Fibroblast of skin of right biceps (primary cell): Measurements from ENCODE around the gene VPS26C.
"Not testable (repeated sequence)": the region's sequence is repeated elsewhere in the genome, so short reads cannot be mapped to it uniquely, and the experiment has no call there.

Experiments used
- DNase-seq: peaks from one replicate; pipeline ENCODE4 v3.0.0-alpha.2; 2013

The VPS26C gene

DNA sequence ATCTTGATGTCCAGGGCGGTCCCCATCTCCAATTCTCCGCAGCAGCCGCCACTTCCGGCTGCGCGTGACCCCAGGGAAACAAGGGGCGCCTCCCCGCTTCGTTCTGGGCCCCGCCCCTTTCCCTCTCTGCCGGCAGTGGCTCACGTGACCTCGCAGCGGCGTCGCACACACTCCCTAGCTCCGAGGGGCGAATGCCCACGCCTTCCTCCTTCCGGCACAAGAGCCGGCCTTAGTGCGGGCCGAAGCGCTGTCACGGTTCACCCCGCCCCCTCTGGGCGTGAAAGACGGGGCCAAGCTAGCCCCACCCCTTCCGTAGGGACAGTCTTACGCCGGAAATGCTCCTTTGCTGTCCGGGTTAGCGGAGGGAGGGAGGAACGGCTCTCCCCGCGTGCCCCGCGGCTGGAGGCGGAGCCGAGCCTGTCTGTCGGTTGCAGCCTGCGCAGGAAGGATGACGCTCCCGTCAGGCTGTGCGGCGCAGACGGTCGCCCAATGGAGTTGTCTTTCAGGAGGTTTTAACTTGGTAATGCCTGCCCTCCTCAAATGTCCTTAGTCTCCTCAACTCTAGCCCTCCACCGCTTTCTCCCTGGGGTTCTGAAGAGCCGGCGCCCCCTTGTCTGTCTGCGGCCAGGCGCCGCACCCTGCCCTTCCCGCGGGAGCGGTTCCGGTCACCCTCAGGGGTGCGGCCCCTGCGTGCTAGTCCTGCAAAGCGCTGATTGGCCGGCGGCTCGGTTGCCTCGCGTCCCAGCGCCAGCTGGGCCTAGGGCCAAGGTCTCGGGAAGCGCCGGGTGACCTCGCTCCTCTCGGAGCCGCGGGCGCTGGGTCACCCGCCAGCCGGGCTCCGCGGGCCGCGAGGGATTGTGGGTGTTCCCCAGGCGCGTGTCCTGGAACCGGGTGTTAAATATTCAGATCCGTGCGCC lies at the start of gene VPS26C:
Gene VPS26C, minus strand, starts transcription at position 66 of the 917 bp plus-strand sequence. Its CDS starts 40 bp downstream, at position 26.
- DNase-seq: peak; percentile 99

DNA sequence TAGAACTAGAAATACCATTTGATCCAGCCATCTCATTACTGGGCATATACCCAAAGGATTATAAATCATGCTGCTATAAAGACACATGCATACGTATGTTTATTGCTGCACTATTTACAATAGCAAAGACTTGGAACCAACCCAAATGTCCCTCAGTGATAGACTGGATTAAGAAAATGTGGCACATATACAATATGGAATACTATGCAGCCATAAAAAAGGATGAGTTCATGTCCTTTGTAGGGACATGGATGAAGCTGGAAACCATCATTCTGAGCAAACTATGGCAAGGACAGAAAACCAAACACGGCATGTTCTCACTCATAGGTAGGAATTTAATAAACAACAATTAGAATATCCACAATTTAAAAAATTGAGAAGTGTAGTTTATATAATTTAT lies 48.9 kb upstream of the VPS26C start:
- DNase-seq: not testable (repeated sequence)

- DNase-seq: no peak
Observed at GRCh38 chr21:37300114-37300751, 33.1 kb upstream of the VPS26C start.

- DNase-seq: peak; percentile 3
Observed at GRCh38 chr21:37297364-37297763, 30.2 kb upstream of the VPS26C start.

DNA sequence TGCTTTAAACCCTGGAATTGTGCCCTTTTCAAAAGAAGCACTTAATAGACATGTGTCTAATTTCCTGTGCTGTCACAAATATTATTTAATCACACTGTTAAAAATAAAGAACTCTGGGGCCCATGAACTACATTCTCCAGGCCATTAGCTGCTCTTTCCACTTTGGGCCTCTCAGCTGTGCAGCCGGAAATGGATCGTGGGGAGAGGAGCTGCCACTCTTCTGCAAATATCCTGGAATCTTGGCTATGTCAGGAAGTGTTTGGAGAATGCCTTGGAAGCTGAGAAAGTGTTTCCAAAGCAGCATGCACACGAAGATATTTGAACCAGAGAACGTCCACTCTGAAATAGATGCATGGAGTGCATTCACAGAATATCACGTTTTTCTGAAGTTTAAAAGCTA lies 27.5 kb upstream of the VPS26C start:
- peak; percentile 20 for DNase-seq

DNA sequence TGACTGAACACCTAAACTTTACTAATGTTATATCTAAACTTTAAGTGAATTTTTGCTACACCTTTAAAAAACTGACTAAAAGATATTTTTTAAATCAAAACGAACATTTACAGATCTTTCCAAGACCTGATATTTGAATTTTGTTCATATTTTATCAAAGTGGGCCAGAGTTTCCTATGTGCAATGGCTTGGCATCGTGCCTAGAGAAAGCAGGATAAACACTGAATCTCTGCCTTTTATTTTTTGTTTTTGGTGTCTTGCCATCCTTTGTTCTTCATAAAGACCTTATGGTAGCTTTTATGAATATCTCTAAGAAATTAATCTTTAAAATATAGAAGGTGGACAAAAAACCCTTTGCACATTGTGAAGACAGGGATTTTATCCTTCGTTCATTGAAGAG lies 25.8 kb upstream of the VPS26C start:
- peak; percentile 15 for DNase-seq

DNA sequence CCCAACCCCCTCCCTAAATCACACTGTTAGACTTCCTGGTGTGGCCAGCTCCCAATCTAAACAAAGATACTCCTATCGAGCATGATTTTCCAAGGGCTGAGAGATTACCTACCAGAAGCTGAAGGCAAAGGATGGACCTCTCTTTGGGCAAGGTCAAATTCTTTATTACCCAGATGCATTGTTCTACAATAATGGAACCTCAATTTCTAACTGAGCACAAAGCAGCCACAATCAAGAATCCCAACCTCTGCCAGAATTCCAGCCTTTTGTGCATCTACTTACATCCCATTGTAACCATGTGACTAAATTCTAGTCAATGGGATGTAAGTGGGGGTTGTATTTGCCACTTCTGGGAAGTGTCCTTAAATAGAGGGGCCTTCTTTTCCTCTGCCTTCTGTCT lies 24.9 kb upstream of the VPS26C start:
- DNase-seq: no peak

- DNase-seq: not testable (repeated sequence)
Observed at GRCh38 chr21:37283191-37283710, 16.1 kb upstream of the VPS26C start.

DNA sequence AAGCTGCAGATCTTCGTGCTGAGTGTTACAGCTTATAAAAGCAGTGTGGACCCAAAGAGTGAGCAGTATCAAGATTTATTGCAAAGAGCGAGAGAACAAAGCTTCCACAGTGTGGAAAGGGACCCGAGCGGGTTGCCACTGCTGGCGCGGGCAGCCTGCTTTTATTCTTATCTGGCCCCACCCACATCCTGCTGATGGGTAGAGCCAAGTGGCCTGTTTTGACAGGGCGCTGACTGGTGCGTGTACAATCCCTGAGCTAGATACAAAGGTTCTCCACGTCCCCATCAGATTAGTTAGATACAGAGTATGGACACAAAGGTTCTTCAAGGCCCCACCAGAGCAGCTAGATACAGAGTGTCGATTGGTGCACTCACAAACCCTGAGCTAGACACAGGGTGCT lies 15.5 kb upstream of the VPS26C start:
- not testable (repeated sequence) for DNase-seq

DNA sequence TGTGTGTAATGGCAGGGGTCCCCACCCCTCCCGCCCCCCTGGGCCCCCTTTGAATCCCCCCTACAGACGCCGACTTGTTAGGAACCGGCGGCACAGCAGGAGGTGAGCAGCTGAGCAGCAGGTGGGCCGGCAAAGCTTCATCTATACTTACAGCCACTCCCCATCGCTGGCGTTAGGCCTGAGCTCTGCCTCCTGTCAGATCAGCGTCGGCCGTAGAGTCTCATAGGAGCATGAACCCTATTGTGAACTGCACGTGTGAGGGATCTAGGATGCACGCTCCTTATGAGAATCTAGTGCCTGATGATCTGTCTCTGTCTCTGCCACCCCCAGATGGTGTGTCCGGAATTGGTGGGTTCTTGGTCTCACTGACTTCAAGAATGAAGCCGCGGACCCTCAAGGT lies 14.9 kb upstream of the VPS26C start:
- peak; percentile 15 for DNase-seq

DNA sequence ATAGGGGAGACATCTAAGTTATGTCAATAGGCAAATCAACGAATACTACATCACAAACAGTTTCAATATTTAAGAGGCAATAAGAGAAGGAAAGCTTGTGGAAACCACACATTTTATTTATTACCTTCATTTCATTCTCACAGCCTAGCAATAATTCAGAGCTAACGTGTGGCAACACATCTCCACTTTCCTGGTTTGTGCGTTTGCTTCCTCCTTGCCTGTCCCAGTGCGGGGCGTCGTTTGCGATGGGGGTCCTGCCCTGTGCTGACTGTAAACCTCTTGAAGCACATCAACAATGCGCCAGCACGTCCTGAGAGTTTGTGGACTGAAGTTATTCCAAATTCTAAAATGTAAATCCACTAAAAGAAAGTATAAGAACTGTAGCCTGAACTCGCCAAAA lies 14.4 kb upstream of the VPS26C start:
- no peak for DNase-seq

DNA sequence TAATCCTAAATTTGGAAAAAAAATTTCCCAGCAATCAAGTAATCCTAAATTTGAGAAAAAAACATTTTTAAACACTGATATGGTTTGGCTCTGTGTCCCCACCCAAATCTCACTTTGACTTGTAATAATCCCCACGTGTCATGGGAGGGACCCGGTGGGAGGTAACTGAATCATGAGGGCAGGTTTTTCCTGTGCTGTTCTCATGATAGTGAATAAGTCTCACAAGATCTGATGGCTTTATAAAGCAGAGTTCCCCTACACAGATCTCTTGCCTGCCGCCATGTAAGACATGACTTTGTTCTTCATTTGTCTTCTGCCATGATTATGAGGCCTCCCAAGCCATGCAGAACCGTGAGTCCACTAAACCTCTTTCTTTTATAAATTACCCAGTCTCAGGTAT lies 12.1 kb upstream of the VPS26C start:
- not testable (repeated sequence) for DNase-seq

DNA sequence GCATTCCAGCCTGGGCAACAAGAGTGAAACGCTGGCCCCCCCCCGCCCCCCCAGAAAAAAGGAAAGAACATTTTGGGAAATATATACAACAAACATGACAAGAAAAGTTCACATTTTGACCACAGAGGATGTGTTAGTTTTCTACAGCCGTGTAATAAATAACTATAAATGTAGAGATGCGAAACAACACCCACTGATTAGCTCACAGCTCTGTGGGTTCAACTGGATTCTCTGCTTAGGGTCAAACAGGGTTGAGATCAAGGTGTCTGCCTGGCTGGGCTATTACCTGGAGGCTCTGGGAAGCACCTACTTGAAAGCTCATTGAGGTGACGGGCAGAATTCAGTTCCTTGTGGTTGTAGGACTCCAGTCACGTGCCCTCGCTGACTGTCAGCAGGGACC lies 11.1 kb upstream of the VPS26C start:
- no peak for DNase-seq

DNA sequence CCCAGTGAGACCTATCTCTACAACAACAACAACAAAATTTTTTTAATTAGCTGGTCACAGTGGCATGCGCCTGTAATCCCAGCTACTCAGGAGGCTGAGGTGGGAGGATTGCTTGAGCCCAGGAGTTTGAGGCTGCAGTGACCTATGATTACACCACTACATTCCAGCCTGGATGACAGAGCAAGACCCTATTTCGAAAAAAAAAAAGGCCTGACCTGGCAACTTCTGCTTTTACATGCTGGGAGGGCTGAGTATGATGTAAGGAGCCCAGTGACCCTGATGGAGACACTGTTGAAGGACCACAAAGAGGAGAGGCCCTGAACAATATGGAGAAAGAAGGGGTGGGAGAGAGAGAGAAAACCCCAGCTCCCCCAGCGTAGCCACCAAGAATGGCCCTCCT lies 9.2 kb upstream of the VPS26C start:
- DNase-seq: no peak

GRCh38 chr21:37273911-37274690 lies 7.0 kb upstream of the VPS26C start:
- no peak for DNase-seq

DNA sequence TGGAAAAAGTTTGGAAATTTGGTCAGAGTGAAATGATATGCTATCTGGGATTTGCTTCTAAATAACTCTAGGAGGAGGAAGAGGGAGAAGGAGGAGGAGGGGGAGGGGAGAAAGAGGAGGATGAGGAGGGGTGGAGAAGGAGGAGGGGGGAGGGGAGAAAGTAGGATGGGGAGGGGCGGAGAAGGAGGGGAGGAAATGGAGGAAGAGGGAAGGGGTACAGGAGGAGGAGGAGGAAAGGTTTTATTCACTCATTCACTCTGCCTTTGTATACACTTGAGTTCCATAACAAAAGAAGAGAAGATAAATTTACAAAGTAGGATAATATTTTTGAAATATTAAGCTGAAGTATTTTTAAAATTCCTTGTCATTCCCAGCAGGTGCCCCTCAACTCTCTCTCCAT lies 6.3 kb upstream of the VPS26C start:
- DNase-seq: no peak

DNA sequence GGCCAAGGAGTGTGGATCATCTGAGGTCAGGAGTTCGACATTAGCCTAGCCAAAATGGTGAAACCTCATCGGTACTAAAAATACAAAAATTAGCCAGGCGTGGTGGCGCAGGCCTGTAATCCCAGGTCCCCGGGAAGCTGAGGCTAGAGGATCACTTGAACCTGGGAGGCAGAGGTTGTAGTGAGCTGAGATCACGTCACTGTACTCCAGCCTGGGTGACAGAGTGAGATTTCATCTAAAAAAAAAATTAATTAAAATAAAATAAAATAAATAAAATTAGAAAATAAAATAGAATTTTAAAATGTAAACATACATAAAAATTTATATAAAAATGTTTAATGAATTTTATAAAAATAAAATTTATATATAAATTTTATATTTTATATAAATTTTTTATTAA lies 5.8 kb upstream of the VPS26C start:
- no peak for DNase-seq

DNA sequence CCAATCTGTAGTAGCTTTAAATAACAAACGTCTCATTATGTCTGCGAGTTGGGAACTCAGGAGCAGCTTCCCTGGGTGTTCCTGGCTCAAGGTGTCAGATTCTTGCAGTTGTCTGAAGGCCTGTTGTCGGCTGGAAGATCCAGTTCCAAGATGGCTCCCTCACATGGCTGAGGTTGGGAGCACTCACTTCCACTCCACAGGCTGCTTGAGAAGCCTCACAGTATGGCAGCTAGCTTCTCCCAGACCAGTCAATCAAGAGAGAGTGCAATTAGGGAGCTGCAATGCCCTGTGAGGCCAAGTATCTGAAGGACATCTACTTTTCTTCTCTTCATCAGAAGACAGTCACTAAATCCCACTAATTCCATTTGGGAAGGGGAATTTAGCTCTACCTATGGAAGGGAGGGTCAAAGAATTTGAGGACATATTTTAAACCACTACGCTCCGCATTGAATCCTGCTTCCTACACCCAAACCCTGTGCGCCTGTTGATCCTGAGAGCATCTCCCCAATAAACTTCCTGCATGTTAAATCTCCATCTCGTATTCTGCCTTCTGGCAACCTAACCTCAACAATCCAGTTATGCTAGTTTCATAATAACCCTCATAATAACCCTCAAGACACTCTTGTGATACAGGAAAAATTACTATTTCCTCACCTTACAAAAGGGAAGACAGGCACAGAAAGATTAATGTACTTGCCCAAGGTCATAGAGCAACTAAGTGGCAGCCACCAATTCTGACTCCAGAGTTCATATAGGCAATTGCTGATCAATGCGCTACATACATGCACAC lies 3.6 kb upstream of the VPS26C start:
- DNase-seq: no peak

DNA sequence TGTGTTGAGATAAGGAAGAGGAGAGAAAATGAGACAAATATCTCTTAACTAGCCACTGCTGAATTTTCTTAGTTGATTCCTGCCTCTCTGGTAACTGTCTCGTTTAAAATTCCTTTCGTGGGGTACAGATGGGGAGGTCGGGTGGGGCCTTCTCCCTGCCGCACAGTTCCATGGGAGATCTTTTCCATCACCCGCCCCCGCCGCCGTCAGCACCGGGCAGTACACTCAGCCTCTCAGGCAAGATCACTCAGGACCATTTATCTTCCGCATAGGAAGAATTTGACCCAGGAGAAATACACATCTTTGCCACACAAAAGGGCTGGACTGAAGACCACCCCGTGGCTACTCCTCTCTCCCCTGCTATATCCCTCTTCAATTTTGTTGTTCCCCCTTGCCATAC lies 2.3 kb upstream of the VPS26C start:
- DNase-seq: no peak

GRCh38 chr21:37268186-37268503 lies 1.0 kb upstream of the VPS26C start:
- DNase-seq: no peak

DNA sequence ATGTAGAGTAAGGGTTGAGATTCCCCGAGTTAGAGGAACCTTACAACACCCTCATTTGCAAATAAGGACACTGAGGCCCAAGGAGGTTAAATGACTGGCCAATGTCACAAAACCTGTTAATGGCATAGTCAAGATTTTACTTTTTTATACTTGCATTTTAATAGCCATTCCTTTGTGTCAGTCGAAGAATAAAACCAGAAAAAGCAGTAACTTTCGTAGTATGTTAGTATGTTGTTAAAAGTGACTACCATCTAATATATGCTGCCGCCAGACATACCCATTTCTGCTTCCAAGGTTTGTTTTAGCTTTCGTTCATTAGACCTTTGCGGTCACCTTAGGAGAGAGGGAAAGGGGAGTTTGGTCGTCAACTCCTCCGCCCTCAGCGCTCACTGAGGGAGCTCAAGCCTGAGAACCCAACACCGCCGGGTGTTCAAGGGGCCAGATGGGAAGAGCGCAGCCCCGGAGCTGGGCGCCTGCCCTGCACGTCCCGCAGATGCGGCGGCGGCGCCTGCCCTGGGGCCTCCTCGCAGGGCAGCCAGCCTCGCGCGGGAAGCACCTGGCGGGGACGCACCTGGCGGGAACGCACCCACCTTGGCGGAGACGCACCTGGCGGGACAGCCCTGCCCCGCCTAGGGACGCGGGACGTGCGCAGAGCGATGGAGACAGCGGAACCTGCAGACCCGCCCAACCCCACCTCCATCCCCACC lies 466 bp downstream of the VPS26C start:
- peak; percentile 24 for DNase-seq

GRCh38 chr21:37264808-37265207 lies 2.3 kb downstream of the VPS26C start:
- no peak for DNase-seq
